Hepatocyte (in vitro differentiated cells): ENCODE measurements around the gene COL4A1. TPM values are rescaled to one million over a fixed set of nuclear protein-coding genes. Genes with fewer than 3 reads are reported as not detected.

ENCODE experiments used
- DNase-seq: peaks from one replicate; pipeline ENCODE4 v3.0.0-alpha.2; 2016; ENCODE audit warnings: low spot score
- H2AFZ ChIP-seq: fragments of 200-600 bp; sonication (generic); 2 replicates; pipeline ENCODE4 v1.6.0; 2016; ENCODE audit warnings: antibody characterized with exemption, mild to moderate bottlenecking
- H3K27ac ChIP-seq: fragments of 200-600 bp; sonication (generic); 2 replicates; pipeline ENCODE4 v1.5.1; 2016; ENCODE audit warnings: mild to moderate bottlenecking
- H3K27me3 ChIP-seq: fragments of 200-600 bp; sonication (generic); 2 replicates; pipeline ENCODE4 v1.6.1; 2016
- H3K36me3 ChIP-seq: fragments of 200-600 bp; sonication (generic); replicated peaks from 2 replicates; pipeline ENCODE4 v1.5.1; 2016; ENCODE audit warnings: low read depth; ENCODE audit not compliant: insufficient read depth
- H3K4me1 ChIP-seq: fragments of 200-600 bp; sonication (generic); 2 replicates; pipeline ENCODE4 v1.5.1; 2016; ENCODE audit warnings: mild to moderate bottlenecking, moderate library complexity; ENCODE audit not compliant: insufficient read depth
- H3K4me2 ChIP-seq: fragments of 200-600 bp; sonication (generic); 2 replicates; pipeline ENCODE4 v1.6.0; 2016
- H3K4me3 ChIP-seq: fragments of 200-600 bp; sonication (generic); 2 replicates; pipeline ENCODE4 v1.5.1; 2016; ENCODE audit warnings: mild to moderate bottlenecking
- H3K79me2 ChIP-seq: fragments of 200-600 bp; sonication (generic); 2 replicates; pipeline ENCODE4 v1.6.0; 2017; ENCODE audit warnings: mild to moderate bottlenecking
- H3K9me2 ChIP-seq: fragments of 200-600 bp; sonication (generic); replicated peaks from 2 replicates; pipeline ENCODE4 v1.6.0; 2017; ENCODE audit warnings: mild to moderate bottlenecking; ENCODE audit not compliant: insufficient read depth
- H3K9me3 ChIP-seq: fragments of 200-600 bp; sonication (generic); 2 replicates; pipeline ENCODE4 v1.5.1; 2016; ENCODE audit warnings: low read depth, mild to moderate bottlenecking
- H4K20me1 ChIP-seq: fragments of 200-600 bp; sonication (generic); 2 replicates; pipeline ENCODE4 v1.6.0; 2016; ENCODE audit warnings: mild to moderate bottlenecking; ENCODE audit not compliant: insufficient read depth, poor library complexity, severe bottlenecking
- CTCF ChIP-seq: fragments of 200-600 bp; sonication (generic); IDR thresholded peaks from 2 replicates; pipeline ENCODE4 v1.5.1; 2016; ENCODE audit warnings: antibody characterized with exemption, mild to moderate bottlenecking; ENCODE audit not compliant: poor library complexity
- EZH2 ChIP-seq: fragments of 200-600 bp; sonication (generic); IDR thresholded peaks from 2 replicates; pipeline ENCODE4 v1.6.1; 2016; ENCODE audit warnings: antibody characterized with exemption, mild to moderate bottlenecking, borderline replicate concordance
- EZH2phosphoT487 ChIP-seq: fragments of 200-600 bp; sonication (generic); IDR thresholded peaks from one replicate; pipeline ENCODE4 v1.6.1; 2018; ENCODE audit warnings: antibody characterized with exemption, mild to moderate bottlenecking, low read depth, moderate library complexity; ENCODE audit not compliant: unreplicated experiment, severe bottlenecking
- WGBS: methylation state at CpG from one replicate; pipeline ENCODE4 v1.1.6; 2016; ENCODE audit warnings: low lambda C conversion rate; ENCODE audit errors: missing lambda C conversion rate; 5-methylcytosine and 5-hydroxymethylcytosine counted together
- polyA plus RNA-seq: library from polyadenylated mRNA; unstranded; fragments of >200 nt; fragmentation: Nextera tagmentation; extraction: Ambion mirVana; gene quantifications from 2 replicates; pipeline ENCODE4 v1.2.1, GENCODE V29; 2016
- total RNA-seq: library from RNA; depleted of rRNA; stranded (reverse); fragments of >200 nt; gene quantifications from 2 replicates; pipeline ENCODE4 v1.2.3, GENCODE V29; 2014

The COL4A1 gene
- total and polyA plus RNA-seq, 2 experiments from 2014 or later = 138 to 269 TPM

GRCh38 chr13:110110783-110111182, 196.2 kb downstream of the COL4A1 start:
- 95% methylated on average over 6 of the region's 19 CpGs for WGBS
- no peak overlapping the region for H3K4me2 ChIP-seq
- no peaks in the 10 kb centered on the region for H3K9me2 ChIP-seq
- TF ChIP-seq EZH2phosphoT487 = no peak
- no peaks in the 10 kb centered on the region for H3K36me3 ChIP-seq
- H3K27me3 ChIP-seq = no peaks in the 10 kb centered on the region
- H3K27ac ChIP-seq = no peak overlapping the region
- H3K9me3 ChIP-seq = no peaks in the 10 kb centered on the region
- no peak overlapping the region for H3K4me3 ChIP-seq
- no peaks in the 10 kb centered on the region for H4K20me1 ChIP-seq
- H3K4me1 ChIP-seq = peaks cover 15% of the 10 kb centered on the region
- no peak overlapping the region for H2AFZ ChIP-seq
- H3K79me2 ChIP-seq = no peaks in the 10 kb centered on the region
- no peak for DNase-seq

GRCh38 chr13:110109910-110110309, 197.0 kb downstream of the COL4A1 start:
- Histone ChIP-seq H3K36me3 (no peaks in the 10 kb centered on the region), H3K4me1 (peaks cover 10% of the 10 kb centered on the region), H4K20me1 (no peaks in the 10 kb centered on the region), H3K9me2 (no peaks in the 10 kb centered on the region), H3K9me3 (no peaks in the 10 kb centered on the region), H3K79me2 (no peaks in the 10 kb centered on the region), H3K27ac (peak overlapping the region; percentile 40), H3K4me3 (no peak overlapping the region), H3K4me2 (peak overlapping the region; percentile 31), H3K27me3 (no peaks in the 10 kb centered on the region), H2AFZ (no peak overlapping the region)
- WGBS = 57% methylated on average over 15 of the region's 15 CpGs
- DNase-seq = peak; percentile 68
- TF ChIP-seq CTCF (no peak), EZH2 (no peak), EZH2phosphoT487 (no peak)

- Histone ChIP-seq H3K9me3 (no peaks in the 10 kb centered on the region), H3K27ac (no peak overlapping the region), H3K9me2 (no peaks in the 10 kb centered on the region), H3K36me3 (no peaks in the 10 kb centered on the region), H3K4me3 (no peak overlapping the region), H3K79me2 (no peaks in the 10 kb centered on the region), H3K4me2 (peak overlapping the region; percentile 31), H3K27me3 (no peaks in the 10 kb centered on the region), H4K20me1 (no peaks in the 10 kb centered on the region), H3K4me1 (peaks cover 5% of the 10 kb centered on the region), H2AFZ (no peak overlapping the region)
- no peak for TF ChIP-seq EZH2phosphoT487
- TF ChIP-seq CTCF = no peak
- TF ChIP-seq EZH2 = no peak
- DNase-seq = no peak
- WGBS = 64% methylated on average over 10 of the region's 10 CpGs
Observed at GRCh38 chr13:110109140-110109783, 197.7 kb downstream of the COL4A1 start.

- H3K4me2 ChIP-seq = no peak overlapping the region
Observed at GRCh38 chr13:110108348-110109139, 198.4 kb downstream of the COL4A1 start.

More at GRCh38 chr13:110108348-110109139, 198.4 kb downstream of the COL4A1 start:
- 75% methylated on average over 6 of the region's 6 CpGs for WGBS
- no peak overlapping the region for H3K27ac ChIP-seq
- no peaks in the 10 kb centered on the region for H3K9me3 ChIP-seq
- no peaks in the 10 kb centered on the region for H4K20me1 ChIP-seq
- peaks cover 6% of the 10 kb centered on the region for H3K4me1 ChIP-seq
- TF ChIP-seq CTCF (peak; percentile 88), EZH2 (no peak)
- no peaks in the 10 kb centered on the region for H3K79me2 ChIP-seq
- H3K36me3 ChIP-seq = no peaks in the 10 kb centered on the region
- no peak overlapping the region for H2AFZ ChIP-seq
- no peaks in the 10 kb centered on the region for H3K27me3 ChIP-seq
- H3K9me2 ChIP-seq = no peaks in the 10 kb centered on the region
- DNase-seq = peak; percentile 91
- no peak overlapping the region for H3K4me3 ChIP-seq
